HCT116 (cell line): Measurements from ENCODE around the gene IGSF3.

Experiments
- CTCF ChIP-seq, 3 experiments: fragments of 200-600 bp in 1 of 3; sonication (generic) in 1 of 3; IDR thresholded peaks in 2 of 3; conservative IDR thresholded peaks in 1 of 3; 2 replicates each; pipeline ENCODE4 v1.5.1; 2012 to 2017; ENCODE audit warnings: low read depth in 2 of 3, low read length in 2 of 3, antibody characterized with exemption in 1 of 3, borderline replicate concordance in 1 of 3, control low read depth in 1 of 3, mild to moderate bottlenecking in 1 of 3, mixed read lengths in 1 of 3, mixed run types in 1 of 3, moderate library complexity in 1 of 3; ENCODE audit not compliant: insufficient read depth in 1 of 3
- EZH2 ChIP-seq: fragments of 200-600 bp; sonication (generic); IDR thresholded peaks from 2 replicates; pipeline ENCODE4 v1.6.1; 2017; ENCODE audit warnings: antibody characterized with exemption, mixed run types
- POLR2AphosphoS5 ChIP-seq: IDR thresholded peaks from 2 replicates; pipeline ENCODE4 v1.6.1; 2011; ENCODE audit warnings: mild to moderate bottlenecking, low read depth, low read length, moderate library complexity

GRCh38 chr1:116674751-116675150 is 7.2 kb upstream of the IGSF3 start:
- TF ChIP-seq CTCF (IDR thresholded peaks at IDR 0.05 in 2 of 3, conservative IDR thresholded peaks at IDR 0.05 in 1 of 3; ENCODE audit: borderline replicate concordance in 1 of 3, insufficient read depth in 1 of 3, low read depth in 2 of 3, low read length in 2 of 3) (no peak), POLR2AphosphoS5 (no peak), EZH2 (no peak)
